ENCODE results near the gene YPEL1.
A peak's percentile ranks its signal among the peaks of the same experiment; 100 is the strongest.

YPEL1 gene

GRCh38 chr22:21652547-21653545, 82.7 kb downstream of the YPEL1 start:
- DNase-seq (ENCODE audit: low spot score), result no peak

DNA sequence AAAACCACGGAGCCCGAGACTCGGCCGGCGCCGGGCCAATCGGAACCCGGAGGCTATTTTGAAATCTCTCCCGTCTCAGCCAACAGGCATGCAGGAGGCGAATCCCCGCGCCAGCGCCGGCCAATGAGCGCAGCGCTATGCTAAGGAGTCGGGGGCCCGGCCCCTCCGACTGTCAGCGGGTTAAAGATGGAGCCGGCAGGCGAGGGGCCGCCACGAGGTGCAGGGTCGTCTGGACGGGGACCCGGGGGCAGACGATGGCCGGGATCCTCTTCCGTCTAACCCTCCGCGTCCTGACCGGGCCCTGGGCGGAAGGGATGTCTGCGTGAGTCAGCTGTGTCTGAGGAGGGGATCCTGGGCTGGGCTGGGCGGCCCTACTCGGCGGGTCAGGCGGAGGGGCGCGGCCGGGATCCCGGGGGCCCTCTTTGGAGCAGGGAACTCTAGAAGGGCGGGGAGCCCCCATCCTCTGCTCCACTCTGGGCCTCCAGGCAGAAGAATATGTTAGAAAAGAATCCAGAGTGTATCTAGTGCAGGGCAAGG, 83.5 kb downstream of the YPEL1 start:
- peak; percentile 94 for DNase-seq (ENCODE audit: low spot score)

DNA sequence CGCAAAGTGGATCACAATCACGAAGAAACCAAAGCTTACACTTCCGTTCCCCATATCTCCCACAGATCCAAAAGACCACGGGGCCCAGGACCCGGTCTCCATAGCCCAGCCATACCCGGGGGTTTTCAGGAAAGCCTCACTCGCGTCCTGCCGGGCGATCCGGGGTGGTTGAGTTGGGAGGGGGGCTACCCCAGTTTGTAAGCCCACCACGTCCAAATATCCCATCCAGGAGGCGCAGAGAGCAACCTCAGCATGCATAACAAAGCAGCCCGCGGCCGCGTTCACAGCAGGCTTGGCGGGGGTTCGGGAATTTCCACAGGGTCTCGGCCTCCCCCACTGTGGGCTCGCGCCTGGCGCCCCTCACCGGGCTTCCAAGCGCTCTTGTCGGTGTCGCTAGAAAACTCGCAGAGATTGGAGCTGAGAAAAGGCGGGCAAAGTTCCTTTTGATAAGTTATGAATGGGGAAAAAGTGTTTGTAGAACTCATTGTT, 84.0 kb downstream of the YPEL1 start:
- DNase-seq (ENCODE audit: low spot score), result peak; percentile 31

DNA sequence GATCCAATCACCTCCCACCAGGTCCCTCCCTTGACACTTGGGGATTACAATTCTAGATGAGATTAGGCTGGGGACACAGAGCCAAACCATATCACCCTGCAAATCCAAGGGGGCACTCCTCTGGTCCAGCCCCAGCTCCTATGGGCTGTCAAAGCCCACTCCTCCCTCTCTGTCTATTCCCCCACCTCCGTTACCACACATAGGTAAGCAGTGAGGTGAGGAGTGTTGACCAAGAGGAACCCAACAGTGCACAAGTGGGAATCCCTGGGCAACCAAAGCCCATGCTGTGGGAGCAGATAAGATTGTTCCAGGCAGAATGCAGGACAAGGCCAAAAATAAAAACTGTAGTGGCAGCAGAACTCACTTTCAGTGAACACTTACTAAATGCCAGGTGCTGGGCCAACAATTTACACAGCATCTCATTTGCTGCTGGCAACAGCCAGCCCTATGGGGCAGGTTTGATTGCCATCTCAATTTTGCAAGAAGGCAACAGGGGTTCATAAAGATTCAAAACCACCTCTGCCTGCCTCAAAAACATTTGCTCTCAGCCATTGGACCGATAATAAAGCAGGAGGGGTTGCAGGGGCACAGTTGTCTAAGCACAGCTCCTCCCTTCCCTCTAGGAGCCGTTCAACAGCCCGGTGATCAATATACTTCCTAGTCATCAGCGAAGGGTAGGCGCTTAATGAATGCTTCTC, 84.6 kb downstream of the YPEL1 start:
- no peak for DNase-seq (ENCODE audit: low spot score)

DNA sequence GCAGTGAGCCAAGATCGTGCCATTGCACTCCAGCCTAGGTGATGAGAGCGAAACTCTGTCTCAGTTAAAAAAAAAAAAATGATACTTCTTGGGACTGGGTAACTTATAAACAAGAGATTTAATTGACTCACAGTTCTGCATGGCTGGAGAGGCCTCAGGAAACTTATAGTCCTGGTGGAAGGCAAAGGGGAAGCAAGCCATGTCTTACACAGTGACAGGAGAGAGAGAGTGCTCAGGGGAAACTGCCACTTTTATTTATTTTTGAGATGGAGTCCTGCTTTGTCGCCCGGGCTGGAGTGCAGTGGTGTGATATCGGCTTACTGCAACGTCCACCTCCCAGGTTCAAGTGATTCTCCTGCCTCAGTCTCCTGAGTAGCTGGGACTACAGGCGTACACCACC, 85.3 kb downstream of the YPEL1 start:
- no peak for DNase-seq (ENCODE audit: low spot score)

Data from HuH-7.5 (cell line).